ENCODE data around the gene LYPD6B. TPM values are rescaled to one million over a fixed set of nuclear protein-coding genes. Genes with fewer than 3 reads are reported as not detected.
"Not testable (repeated sequence)": the region's sequence is repeated elsewhere in the genome, so short reads cannot be mapped to it uniquely, and the experiment has no call there.

LYPD6B gene
- total RNA-seq, 1 donor from 2014 or later, result 10.1 TPM

- Histone ChIP-seq H3K9me3 (no peaks in the 10 kb centered on the region), H3K27ac (no peak overlapping the region), H3K4me1 (no peaks in the 10 kb centered on the region), H3K27me3 (no peaks in the 10 kb centered on the region), H3K4me3 (no peak overlapping the region), H3K36me3 (no peaks in the 10 kb centered on the region)
- TF ChIP-seq POLR2A (IDR thresholded peaks at IDR 0.05), result no peak
- TF ChIP-seq CTCF (IDR thresholded peaks at IDR 0.05), result no peak
- no peak for TF ChIP-seq POLR2AphosphoS5 (IDR thresholded peaks at IDR 0.05; ENCODE audit: insufficient read depth in 1 of 2, low read depth in 1 of 2)
- DNase-seq (ENCODE audit: extremely low spot score in 2 of 2), result no peak
- intact Hi-C loops (cut with DNase I), result no loop called here
Observed at GRCh38 chr2:149226790-149227189, 188.3 kb downstream of the LYPD6B start.

GRCh38 chr2:149235816-149236375 lies 197.4 kb downstream of the LYPD6B start:
- Histone ChIP-seq H3K27me3 (no peaks in the 10 kb centered on the region), H3K4me1 (no peaks in the 10 kb centered on the region), H3K27ac (no peak overlapping the region), H3K36me3 (no peaks in the 10 kb centered on the region), H3K9me3 (no peaks in the 10 kb centered on the region), H3K4me3 (no peak overlapping the region)
- intact Hi-C loops (cut with DNase I), result no loop called here
- no peak for DNase-seq (ENCODE audit: extremely low spot score in 2 of 2)
- TF ChIP-seq POLR2AphosphoS5 (IDR thresholded peaks at IDR 0.05; ENCODE audit: insufficient read depth in 1 of 2, low read depth in 1 of 2), result no peak
- TF ChIP-seq CTCF (IDR thresholded peaks at IDR 0.05), result no peak
- TF ChIP-seq POLR2A (IDR thresholded peaks at IDR 0.05), result no peak

- DNase-seq (ENCODE audit: extremely low spot score in 2 of 2), result no peak
- intact Hi-C loops (cut with DNase I), result no loop called here
- Histone ChIP-seq H3K4me1 (no peaks in the 10 kb centered on the region), H3K27me3 (no peaks in the 10 kb centered on the region), H3K9me3 (no peaks in the 10 kb centered on the region), H3K4me3 (no peak overlapping the region), H3K27ac (no peak overlapping the region), H3K36me3 (no peaks in the 10 kb centered on the region)
- TF ChIP-seq POLR2AphosphoS5 (IDR thresholded peaks at IDR 0.05; ENCODE audit: insufficient read depth in 1 of 2, low read depth in 1 of 2) (no peak), POLR2A (IDR thresholded peaks at IDR 0.05) (no peak), CTCF (IDR thresholded peaks at IDR 0.05) (no peak)
Observed at GRCh38 chr2:149236410-149236809, 197.9 kb downstream of the LYPD6B start.

- H3K9me3 ChIP-seq, result no peaks in the 10 kb centered on the region
Observed at GRCh38 chr2:149246186-149246585, 207.7 kb downstream of the LYPD6B start.

GRCh38 chr2:149251436-149251835 lies 212.9 kb downstream of the LYPD6B start:
- H3K4me3 ChIP-seq; DNase-seq (ENCODE audit: extremely low spot score in 2 of 2); intact Hi-C loops (cut with DNase I); H3K27ac ChIP-seq; H3K27me3 ChIP-seq; H3K36me3 ChIP-seq; H3K4me1 ChIP-seq; H3K9me3 ChIP-seq: not testable (repeated sequence)

More at GRCh38 chr2:149246186-149246585, 207.7 kb downstream of the LYPD6B start:
- no peak for TF ChIP-seq POLR2AphosphoS5 (IDR thresholded peaks at IDR 0.05; ENCODE audit: insufficient read depth in 1 of 2, low read depth in 1 of 2)
- TF ChIP-seq CTCF (IDR thresholded peaks at IDR 0.05), result no peak
- no peak for TF ChIP-seq POLR2A (IDR thresholded peaks at IDR 0.05)
- Histone ChIP-seq H3K27me3 (no peaks in the 10 kb centered on the region), H3K27ac (no peak overlapping the region), H3K4me1 (no peaks in the 10 kb centered on the region), H3K4me3 (no peak overlapping the region), H3K36me3 (no peaks in the 10 kb centered on the region)
- DNase-seq (ENCODE audit: extremely low spot score in 2 of 2), result no peak
- intact Hi-C loops (cut with DNase I), result no loop called here

GRCh38 chr2:149256877-149257276 lies 218.4 kb downstream of the LYPD6B start:
- intact Hi-C loops (cut with DNase I); DNase-seq (ENCODE audit: extremely low spot score in 2 of 2); H3K36me3 ChIP-seq; H3K27me3 ChIP-seq; H3K4me3 ChIP-seq; H3K9me3 ChIP-seq; H3K27ac ChIP-seq; H3K4me1 ChIP-seq: not testable (repeated sequence)

Measured in vagina (tissue), 2 donors.